ENCODE results near the gene ACP7.
"Not testable (repeated sequence)": the region's sequence is repeated elsewhere in the genome, so short reads cannot be mapped to it uniquely, and the experiment has no call there.

Gene ACP7

GRCh38 chr19:39078436-39079200 is 5.5 kb upstream of the ACP7 start:
- peak; percentile 22 for DNase-seq (ENCODE audit: low spot score)

GRCh38 chr19:39080431-39080830 is 3.7 kb upstream of the ACP7 start:
- peak; percentile 41 for DNase-seq (ENCODE audit: low spot score)

- DNase-seq (ENCODE audit: low spot score): no peak
Observed at GRCh38 chr19:39082167-39082566, 2.0 kb upstream of the ACP7 start.

GRCh38 chr19:39082745-39083598 is 1.2 kb upstream of the ACP7 start:
- DNase-seq (ENCODE audit: low spot score): peak; percentile 73

GRCh38 chr19:39083599-39083982 is 577 bp upstream of the ACP7 start:
- DNase-seq (ENCODE audit: low spot score): no peak

GRCh38 chr19:39084732-39085080 is 538 bp downstream of the ACP7 start:
- DNase-seq (ENCODE audit: low spot score): no peak

- no peak for DNase-seq (ENCODE audit: low spot score)
Observed at GRCh38 chr19:39085392-39085791, 1.2 kb downstream of the ACP7 start.

GRCh38 chr19:39086386-39086785 is 2.2 kb downstream of the ACP7 start:
- peak; percentile 55 for DNase-seq (ENCODE audit: low spot score)

GRCh38 chr19:39087907-39088686 is 3.9 kb downstream of the ACP7 start:
- DNase-seq (ENCODE audit: low spot score): no peak

- not testable (repeated sequence) for DNase-seq (ENCODE audit: low spot score)
Observed at GRCh38 chr19:39090016-39090415, 5.8 kb downstream of the ACP7 start.

- no peak for DNase-seq (ENCODE audit: low spot score)
Observed at GRCh38 chr19:39090881-39091280, 6.7 kb downstream of the ACP7 start.

- not testable (repeated sequence) for DNase-seq (ENCODE audit: low spot score)
Observed at GRCh38 chr19:39095799-39096540, 11.8 kb downstream of the ACP7 start.

GRCh38 chr19:39097299-39097698 is 13.1 kb downstream of the ACP7 start:
- DNase-seq (ENCODE audit: low spot score): no peak

GRCh38 chr19:39097721-39098120 is 13.6 kb downstream of the ACP7 start:
- DNase-seq (ENCODE audit: low spot score): no peak

- no peak for DNase-seq (ENCODE audit: low spot score)
Observed at GRCh38 chr19:39098365-39099269, 14.4 kb downstream of the ACP7 start.

- no peak for DNase-seq (ENCODE audit: low spot score)
Observed at GRCh38 chr19:39099341-39099740, 15.2 kb downstream of the ACP7 start.

- no peak for DNase-seq (ENCODE audit: low spot score)
Observed at GRCh38 chr19:39100500-39101166, 16.5 kb downstream of the ACP7 start.

GRCh38 chr19:39103151-39103550 is 19.0 kb downstream of the ACP7 start:
- peak; percentile 63 for DNase-seq (ENCODE audit: low spot score)

- DNase-seq (ENCODE audit: low spot score): peak; percentile 94
Observed at GRCh38 chr19:39104186-39104596, 20.0 kb downstream of the ACP7 start.

- DNase-seq (ENCODE audit: low spot score): peak; percentile 87
Observed at GRCh38 chr19:39106194-39106593, 22.0 kb downstream of the ACP7 start.
